Measurements from ENCODE around the gene PSMF1.
"Not testable (repeated sequence)": the region's sequence is repeated elsewhere in the genome, so short reads cannot be mapped to it uniquely, and the experiment has no call there.

The PSMF1 gene

DNA sequence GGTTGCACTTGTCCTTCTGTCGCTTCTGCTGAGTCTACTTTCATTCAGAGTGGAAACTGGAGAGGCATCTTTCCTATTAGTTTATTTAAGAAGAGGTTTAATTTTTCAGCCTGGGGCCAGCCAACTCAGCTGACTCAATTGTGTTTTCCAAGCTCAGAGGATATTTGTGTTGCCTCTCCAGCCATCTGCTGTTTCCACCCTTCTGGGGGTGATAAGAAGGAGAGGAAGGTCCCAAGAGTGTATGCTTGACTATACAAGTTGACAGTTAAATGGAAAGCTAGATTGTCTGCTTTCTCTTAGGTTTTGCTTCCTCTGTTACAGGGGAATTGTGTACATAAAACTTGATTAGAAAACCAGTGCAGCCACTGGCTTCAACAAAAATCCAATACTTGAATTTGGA lies 3.0 kb downstream of the PSMF1 start:
- in situ Hi-C loops (cut with HindIII; ENCODE audit: low sequenced_read_pairs), result no loop called here

DNA sequence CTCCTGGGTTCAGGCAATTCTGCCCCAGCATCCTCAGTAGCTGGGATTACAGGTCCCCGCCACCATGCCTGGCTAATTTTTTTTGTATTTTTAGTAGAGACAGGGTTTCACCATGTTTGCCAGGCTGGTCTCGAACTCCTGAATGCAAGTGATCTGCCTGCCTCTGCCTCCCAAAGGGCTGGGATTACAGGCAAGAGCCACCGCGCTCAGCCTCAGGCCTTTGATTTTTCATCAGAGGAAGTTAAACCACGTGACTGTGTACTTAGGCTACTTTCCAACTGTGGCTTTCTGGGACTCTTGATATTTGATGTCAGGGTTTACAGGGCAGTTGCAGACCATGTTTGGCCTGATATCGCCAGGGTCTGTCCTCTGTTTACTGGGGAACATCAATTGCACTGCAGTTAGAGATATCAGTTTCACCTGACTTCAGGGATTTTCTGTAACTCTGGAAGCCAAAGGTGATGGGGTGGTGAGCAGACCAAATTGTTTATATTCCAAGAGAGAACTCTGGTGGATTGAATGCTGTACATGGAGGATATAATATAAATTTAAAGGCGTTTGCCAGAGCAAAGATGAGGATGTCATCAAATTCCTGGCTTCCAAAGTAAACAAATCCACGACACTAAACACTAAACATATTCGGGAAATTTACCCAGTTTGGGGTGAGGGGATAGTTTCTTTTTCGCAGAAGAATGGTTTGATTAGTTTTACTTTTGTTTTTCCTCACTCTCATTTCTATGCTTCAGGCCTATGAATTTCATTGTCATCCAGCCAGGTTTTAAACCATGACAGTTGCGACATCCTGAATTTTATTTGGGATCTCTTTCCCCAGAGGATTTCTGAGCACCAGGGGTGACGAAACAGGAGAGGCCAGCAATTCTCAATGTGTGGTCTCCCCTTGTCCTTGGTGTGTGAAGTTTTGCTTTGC lies 4.2 kb downstream of the PSMF1 start:
- in situ Hi-C loops (cut with HindIII; ENCODE audit: low sequenced_read_pairs), result no loop called here

DNA sequence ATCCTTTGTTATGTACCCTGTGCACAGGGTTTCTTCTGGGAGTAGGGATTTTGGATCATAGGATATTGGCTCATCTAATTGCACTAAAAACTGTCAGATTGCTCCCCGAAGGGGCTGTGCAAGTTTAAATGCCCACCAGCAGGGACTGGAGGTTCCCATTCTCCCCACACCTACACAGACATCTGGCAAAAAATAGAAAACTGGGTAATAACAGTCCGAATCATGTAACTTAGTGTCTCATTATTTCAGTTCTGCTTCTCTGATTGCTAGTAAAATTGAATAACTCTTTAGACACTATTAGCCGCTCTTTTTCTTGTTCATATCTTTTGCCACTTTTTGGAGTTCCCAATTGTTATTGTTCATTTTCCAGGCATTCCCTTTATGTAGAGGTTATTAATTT lies 5.3 kb downstream of the PSMF1 start:
- in situ Hi-C loops (cut with HindIII; ENCODE audit: low sequenced_read_pairs), result no loop called here

DNA sequence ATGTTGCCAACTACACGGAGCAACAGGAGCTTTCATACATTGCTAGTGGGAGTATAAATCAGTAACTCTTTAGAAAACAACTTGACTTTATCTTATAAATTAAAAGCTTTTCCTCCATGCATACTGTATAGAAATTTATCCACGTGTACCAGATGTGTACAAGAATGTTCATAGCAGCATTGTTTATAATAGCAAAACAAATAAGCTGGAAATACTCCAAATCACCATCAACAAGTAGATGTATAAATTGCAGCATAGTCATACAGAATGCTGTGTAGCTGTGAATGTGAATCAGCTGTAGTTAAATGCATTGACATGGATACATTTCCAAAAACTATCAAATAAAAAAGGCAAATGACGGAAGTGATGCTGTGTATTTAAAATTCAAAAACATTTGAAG lies 6.0 kb downstream of the PSMF1 start:
- in situ Hi-C loops (cut with HindIII; ENCODE audit: low sequenced_read_pairs), result no loop called here

DNA sequence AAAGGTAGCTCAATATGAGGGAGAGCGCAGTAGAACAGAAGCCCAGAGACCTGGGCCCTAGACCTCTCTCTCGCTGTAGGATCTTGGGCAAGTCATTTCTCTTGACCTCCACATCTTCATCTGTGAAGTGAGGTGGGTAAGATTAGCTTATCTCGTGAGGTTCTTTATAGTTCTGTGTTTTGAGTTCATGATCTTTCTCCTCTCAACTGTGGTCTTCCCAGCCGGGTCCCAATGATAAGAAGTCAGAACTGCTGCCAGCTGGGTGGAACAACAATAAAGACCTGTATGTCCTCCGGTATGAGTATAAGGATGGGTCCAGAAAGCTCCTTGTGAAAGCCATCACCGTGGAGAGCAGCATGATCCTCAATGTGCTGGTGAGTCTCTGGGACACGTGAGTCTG lies 6.9 kb downstream of the PSMF1 start:
- in situ Hi-C loops (cut with HindIII; ENCODE audit: low sequenced_read_pairs), result no loop called here

DNA sequence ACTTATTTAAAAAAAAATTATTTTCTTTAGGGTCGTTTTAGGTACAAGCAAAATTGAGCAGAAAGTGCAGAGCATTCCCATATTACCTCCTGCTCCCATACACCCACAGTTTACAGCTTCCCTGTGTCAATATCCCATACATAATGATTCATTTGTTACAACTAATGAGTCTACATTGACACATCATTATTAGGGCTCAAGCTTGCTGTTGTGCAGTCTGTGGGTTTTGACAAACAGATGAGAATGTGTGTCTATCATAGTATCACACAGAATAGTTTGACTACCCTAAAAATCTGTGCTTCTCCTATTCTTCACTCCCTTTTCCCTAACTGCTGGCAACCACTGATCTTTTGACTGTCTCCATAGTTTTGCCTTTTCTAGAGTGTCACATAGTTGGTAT lies 9.4 kb downstream of the PSMF1 start:
- in situ Hi-C loops (cut with HindIII; ENCODE audit: low sequenced_read_pairs), result no loop called here

DNA sequence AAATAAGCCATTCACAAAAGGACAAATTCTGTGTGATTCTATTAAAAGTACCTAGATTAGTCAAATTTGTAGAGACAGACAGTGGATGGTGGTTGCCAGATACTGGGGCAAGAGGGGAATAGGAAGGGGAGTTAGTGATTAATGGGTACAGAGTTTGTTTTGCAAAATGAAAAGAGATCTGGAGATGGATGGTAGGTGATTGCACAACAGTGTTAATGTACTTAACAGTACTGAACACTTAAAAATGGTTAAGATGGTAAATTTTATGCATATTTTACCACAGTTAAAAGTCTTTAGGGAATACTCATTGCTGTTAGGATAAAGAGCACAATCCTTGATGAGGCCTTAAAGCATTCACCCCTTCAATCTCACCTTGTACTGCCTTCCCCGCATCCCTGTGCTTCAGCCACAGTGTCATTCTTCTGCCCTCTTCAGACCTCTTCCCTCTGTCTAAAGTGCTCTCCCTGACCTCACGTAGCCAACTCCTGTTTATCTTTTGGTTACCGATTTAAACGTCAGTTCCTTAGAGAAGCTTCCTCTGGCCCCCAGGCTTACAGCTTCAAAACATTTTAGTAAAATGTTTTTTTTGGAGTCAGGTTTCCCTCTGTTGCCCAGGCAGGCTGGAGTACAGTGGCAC lies 11.8 kb downstream of the PSMF1 start:
- in situ Hi-C loops (cut with HindIII; ENCODE audit: low sequenced_read_pairs), result no loop called here

DNA sequence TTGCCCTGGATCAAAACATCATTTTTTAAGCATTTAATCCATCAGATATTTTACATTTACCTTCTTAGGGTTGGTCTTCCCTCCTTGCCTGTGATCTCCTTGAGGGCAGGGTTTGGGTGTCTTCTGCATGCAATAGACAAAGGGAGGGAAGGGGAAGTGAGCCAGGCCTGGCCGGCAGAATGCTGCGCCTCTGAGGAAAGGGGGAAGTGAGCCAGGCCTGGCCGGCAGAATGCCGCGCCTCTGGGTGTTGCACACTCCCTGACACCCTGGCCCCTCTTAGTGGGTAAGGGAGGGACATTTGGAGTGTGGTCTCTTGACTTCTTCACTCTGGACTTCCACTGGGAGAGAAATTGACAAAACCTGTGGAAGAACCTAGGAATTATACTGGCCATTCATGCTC lies 12.4 kb downstream of the PSMF1 start:
- in situ Hi-C loops (cut with HindIII; ENCODE audit: low sequenced_read_pairs), result no loop called here

DNA sequence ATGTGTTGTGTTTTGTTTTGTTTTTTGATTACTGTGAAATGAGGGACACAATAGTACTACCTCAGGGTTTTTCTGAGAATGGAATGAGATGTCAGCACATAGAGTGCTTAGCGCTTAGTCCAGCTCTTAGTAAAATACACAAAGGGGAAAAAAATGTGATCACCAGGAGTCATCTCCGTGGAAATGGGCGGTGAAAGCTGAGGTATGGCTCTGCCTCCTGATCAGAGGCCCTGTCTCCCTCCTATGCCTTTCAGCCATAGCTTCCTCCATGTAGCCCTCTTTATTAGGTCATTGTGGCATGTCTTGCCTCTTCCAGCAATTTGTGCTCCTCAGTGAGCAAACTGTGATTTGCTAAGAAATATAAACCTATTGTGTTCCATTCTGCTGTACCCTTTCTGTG lies 13.0 kb downstream of the PSMF1 start:
- in situ Hi-C loops (cut with HindIII; ENCODE audit: low sequenced_read_pairs), result no loop called here

DNA sequence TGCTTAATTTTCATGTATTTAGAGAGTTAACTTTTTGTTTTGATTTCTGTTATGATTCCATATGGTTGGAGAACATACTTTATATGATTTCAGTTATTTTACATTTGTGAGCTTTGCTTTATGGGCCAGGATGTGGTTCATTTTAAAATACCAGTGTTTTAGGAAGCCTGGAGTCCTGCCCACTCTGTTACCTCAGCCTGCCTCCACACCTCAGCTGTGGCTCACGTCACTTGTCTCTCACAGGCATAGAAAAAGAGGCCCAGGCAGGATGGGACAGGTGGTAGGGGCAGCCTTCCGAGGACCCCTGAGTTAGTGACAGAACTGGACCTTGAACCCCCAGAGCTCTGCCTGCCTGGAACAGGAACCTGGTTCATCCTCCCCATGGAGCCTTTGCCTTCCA lies 16.0 kb downstream of the PSMF1 start:
- in situ Hi-C loops (cut with HindIII; ENCODE audit: low sequenced_read_pairs), result no loop called here

DNA sequence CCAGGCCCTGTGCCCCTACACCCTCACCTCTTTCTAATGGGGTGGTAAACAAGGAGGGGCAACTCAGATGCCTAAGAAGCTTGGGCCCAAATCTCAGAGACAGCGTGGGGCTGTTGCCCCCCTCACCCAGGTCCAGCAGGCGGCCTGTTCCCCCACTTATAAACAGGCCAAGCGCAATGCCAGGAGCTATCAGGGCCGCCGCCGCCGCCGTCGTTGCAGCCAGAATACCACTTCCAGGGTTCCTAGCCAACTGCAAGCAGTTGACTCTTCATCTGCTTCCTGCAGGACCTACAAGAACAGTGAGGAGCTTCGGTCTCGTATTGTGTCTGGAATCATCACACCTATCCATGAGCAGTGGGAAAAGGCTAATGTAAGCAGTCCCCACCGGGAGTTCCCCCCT lies 16.4 kb downstream of the PSMF1 start:
- in situ Hi-C loops (cut with HindIII; ENCODE audit: low sequenced_read_pairs), result no loop called here

DNA sequence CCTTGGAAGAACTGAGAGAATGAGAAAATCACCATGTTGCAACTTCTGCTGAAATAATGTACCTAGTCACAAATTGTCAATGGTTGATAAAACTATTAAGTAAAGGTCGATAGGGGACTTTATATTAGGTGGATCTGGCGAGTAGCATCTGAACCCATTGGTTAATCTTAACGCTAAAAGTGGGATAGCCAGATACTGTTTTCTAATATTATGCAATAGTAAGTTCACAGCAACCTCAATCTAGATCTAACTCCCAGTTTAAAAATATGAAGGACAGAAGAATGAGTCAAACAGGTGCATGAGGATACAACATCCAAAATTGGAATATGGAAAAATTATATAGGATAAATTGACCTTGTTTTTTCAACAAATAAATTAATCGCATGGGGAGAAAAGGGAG lies 18.8 kb downstream of the PSMF1 start:
- in situ Hi-C loops (cut with HindIII; ENCODE audit: low sequenced_read_pairs), result no loop called here

DNA sequence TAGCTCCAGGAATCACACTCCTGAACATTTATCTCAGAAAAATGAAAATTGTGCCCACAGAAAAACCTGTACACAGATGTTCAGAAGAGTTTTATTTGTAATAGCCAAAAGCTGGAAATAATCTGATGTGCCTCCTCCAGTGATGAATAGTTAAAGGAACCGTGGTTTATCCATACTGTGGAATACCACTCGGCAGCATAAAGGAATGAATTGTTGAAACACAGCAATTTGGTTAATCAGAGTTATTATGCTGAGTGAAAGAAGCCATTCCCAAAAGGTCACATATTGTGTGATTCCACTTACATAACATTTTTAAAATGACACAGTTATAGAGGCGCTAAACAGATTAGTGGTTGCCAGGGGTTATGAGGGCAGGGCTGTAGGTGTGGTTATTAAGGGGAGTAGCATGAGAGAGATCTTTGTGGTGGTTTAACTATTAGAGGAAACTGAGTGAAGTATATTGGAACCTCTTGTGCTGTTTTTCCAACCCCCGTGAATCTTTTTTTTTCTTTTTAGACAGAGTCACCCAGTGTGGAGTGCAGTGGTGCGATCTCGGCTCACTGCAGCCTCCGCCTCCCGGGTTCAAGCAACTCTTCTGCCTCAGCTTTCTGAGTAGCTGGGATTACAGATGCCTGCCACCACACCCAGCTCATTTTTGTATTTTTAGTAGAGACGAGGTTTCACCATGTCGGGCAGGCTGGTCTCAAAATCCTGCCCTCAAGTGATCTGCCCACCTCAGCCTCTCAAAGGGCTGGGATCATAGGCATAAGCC lies 26.2 kb downstream of the PSMF1 start:
- in situ Hi-C loops (cut with HindIII; ENCODE audit: low sequenced_read_pairs), result no loop called here

DNA sequence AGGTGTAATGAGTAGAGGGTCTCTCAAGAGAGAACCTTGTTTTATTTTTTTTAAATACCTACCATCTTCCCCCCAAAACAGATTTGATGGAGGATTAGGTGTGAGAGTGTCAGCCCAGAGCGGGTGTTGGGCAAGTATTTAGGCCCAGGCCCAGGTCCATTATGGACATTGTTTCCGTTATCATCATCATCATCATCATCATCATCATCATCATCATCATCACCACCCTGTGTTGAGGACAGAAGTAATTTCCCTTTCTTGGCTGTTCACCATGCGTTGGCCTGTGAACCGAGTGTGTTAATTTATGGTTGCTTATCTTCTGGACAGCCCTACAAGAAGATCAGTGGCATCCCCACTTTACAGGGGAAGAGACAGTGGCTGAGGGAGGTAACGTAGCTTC lies 28.6 kb downstream of the PSMF1 start:
- in situ Hi-C loops (cut with HindIII; ENCODE audit: low sequenced_read_pairs), result no loop called here

DNA sequence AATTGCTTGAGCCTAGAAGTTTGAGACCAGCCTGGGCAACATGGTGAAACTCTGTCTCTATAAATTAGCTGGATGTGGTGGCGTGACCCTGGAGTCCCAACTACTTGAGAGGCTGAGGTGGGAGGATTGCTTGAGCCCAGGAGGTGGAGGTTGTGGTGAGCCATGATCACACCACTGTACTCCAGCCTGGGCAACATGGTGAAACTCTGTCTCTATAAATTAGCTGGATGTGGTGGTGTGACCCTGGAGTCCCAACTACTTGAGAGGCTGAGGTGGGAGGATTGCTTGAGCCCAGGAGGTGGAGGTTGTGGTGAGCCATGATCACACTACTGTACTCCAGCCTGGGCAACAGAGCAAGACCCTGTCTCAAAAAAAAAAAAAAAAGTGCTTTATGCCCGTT lies 31.4 kb downstream of the PSMF1 start:
- in situ Hi-C loops (cut with HindIII; ENCODE audit: low sequenced_read_pairs), result not testable (repeated sequence)

DNA sequence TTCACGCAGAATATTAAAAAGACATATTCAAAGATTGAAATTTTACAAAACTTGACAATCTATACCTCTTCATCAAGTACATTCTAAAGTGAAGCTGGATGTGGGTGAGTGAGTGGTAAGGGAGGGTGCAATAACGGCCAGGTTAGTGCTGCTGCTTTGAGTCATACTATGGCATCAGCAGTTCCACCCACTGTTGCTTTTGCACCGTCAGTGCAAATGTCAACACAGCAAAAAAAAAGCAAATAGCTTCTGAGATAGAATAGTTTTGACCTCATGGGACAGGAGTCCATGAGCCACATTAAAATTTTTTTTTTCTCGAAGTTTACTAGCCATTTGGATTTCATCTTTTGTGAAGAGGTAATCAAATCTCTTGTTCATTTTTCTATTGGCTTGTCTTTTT lies 31.8 kb downstream of the PSMF1 start:
- in situ Hi-C loops (cut with HindIII; ENCODE audit: low sequenced_read_pairs), result no loop called here

DNA sequence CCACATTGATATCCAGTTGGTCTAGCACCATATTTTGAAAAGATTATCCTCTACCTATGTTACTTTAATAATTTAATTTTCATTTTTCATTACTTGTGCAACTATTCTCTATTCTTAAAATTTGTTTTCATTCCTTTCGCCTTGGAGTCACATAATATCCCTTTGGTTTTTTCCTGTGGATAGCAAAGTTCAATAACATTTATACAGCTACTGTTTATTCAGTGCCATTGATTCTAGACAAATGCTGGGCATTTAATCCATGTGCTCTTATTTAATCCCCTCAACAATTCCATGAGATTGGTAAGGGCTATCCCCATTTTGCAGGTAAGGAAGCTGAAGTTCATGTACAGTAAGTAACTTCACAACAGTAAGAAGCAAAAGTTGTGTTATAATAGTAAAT lies 32.6 kb downstream of the PSMF1 start:
- in situ Hi-C loops (cut with HindIII; ENCODE audit: low sequenced_read_pairs), result no loop called here

DNA sequence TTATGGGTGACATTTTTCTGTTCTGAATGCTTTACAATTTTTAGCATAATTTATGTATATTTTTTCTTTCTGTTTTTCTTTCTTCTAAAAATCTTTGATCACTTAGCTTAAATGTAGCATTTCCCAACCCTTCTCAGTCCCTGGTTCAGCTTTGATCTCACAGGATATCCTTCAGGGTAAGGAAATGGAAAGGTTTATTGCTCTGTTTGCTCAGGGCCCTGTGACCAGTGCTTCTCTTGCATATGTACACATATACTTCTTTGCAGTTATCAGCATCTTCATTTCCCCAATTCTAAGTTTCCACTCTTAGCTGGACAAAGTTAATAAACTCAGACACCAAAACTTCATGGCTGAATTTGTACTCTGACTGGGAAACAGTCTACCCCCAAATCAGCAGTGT lies 35.8 kb downstream of the PSMF1 start:
- in situ Hi-C loops (cut with HindIII; ENCODE audit: low sequenced_read_pairs), result no loop called here

DNA sequence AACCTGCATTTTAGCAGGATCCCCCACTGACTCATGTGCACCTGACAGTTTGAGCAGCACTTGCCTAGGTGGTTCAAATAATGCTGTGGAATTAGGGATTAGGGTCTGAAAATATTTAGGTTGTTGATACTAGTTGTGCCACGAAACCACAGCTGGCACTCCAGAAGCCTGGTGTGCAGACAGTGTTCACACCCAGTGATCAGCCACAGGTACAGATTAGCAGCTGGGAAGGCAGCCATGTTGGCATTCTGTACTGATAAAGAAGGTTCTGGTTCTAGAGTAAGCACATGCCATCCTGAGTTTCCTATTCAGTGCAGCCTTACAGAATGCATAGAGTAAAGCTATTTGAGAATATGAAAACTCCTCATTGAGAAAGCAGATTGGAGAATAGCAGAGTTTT lies 36.3 kb downstream of the PSMF1 start:
- in situ Hi-C loops (cut with HindIII; ENCODE audit: low sequenced_read_pairs), result no loop called here

DNA sequence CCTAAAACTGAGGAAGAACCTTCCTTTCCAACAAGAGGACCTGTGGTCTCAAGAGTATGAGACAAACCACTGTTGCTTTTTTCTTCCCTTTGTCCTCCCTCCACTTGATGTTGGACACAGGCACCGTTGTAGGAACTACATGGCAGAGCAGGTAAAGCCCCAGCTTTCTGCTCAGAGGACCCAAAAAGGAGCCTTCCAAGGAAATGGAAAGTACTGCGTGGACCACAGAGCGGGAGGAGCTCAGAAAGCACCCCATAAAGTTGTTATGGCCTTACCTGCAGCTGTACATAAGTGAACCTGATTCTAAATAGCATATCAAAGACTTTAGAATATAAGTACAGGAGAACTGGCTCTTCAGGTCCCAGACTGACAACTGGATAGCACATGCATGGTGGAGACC lies 36.9 kb downstream of the PSMF1 start:
- in situ Hi-C loops (cut with HindIII; ENCODE audit: low sequenced_read_pairs), result no loop called here

DNA sequence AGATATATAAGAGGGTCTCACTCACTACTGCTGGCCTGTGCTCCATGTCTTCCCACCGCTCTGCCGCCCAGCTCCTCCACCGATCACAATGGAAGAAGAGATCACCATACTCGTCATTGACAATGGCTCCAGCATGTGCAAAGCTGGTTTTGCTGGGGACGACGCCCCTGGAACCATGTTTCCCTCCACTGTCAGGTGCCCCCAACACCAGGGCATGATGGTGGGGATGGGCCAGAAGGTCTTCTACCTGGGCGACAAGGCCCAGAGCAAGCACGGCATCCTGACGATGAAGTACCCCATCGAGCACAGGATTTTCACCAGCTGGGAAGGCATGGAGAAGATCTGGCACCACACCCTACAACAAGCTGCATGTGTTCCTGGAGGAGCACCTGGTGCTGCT lies 42.1 kb downstream of the PSMF1 start:
- in situ Hi-C loops (cut with HindIII; ENCODE audit: low sequenced_read_pairs), result no loop called here

DNA sequence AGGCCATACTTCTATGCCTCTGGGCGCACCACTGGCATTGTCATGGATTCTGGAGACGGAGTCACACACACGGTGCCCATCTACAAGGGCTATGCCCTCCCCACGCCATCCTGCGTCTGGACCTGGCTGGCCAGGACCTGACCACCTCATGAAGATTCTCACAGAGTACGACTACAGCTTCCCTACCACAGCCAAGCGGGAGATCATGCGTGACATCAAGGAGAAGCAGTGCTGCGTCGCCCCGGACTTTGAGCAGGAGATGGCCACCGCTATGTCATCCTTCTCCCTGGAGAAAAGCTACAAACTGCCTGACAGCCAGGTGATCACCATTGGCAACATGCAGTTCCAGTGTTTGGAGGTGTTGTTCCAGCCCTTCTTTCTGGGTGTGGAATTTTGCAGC lies 42.6 kb downstream of the PSMF1 start:
- in situ Hi-C loops (cut with HindIII; ENCODE audit: low sequenced_read_pairs), result no loop called here

All from DLD1 (cell line).